Adrenal gland (tissue), 5 donors: Measurements from ENCODE around the gene PLEKHA6.

Experiments
- POLR2A ChIP-seq, 2 donors: fragments of 450-650 bp; IDR thresholded peaks; one replicate each; pipeline ENCODE4 v1.6.1; 2017; ENCODE audit warnings: antibody characterized with exemption in 2 of 2, mild to moderate bottlenecking in 2 of 2, moderate library complexity in 1 of 2
- TF ChIP-seq, protein P1 (sequence below), 6 experiments: fragments of 450-650 bp in 4 of 6; fragments of 200-600 bp in 2 of 6; sonication (generic) in 1 of 6; IDR thresholded peaks; 1 replicate in 5 of 6; 2 replicates in 1 of 6; pipeline versions ENCODE4 v1.5.1 to v1.8.0; 2016 to 2021; ENCODE audit warnings: antibody characterized with exemption in 6 of 6, mild to moderate bottlenecking in 2 of 6, moderate library complexity in 1 of 6
- donor health status: DM: no; HTN: no; CAD: no.

DNA sequence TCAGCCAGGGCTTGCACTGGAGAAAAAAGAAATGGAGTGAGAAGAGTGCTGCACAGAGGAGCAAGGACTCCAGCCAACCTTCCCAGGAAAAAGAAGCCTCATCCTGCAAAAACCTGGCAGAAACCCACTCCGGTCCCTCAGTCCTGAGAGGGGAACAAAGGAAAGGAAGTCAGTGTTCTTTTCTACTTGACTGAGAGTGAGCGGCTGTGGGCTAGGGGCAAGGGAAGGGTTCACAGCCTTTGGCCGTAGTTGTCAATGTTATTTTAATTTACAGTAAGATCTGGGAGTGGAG is 137.0 kb downstream of the PLEKHA6 start:
- TF ChIP-seq, protein P1, sequence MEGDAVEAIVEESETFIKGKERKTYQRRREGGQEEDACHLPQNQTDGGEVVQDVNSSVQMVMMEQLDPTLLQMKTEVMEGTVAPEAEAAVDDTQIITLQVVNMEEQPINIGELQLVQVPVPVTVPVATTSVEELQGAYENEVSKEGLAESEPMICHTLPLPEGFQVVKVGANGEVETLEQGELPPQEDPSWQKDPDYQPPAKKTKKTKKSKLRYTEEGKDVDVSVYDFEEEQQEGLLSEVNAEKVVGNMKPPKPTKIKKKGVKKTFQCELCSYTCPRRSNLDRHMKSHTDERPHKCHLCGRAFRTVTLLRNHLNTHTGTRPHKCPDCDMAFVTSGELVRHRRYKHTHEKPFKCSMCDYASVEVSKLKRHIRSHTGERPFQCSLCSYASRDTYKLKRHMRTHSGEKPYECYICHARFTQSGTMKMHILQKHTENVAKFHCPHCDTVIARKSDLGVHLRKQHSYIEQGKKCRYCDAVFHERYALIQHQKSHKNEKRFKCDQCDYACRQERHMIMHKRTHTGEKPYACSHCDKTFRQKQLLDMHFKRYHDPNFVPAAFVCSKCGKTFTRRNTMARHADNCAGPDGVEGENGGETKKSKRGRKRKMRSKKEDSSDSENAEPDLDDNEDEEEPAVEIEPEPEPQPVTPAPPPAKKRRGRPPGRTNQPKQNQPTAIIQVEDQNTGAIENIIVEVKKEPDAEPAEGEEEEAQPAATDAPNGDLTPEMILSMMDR (IDR thresholded peaks at IDR 0.05) = no peak
- TF ChIP-seq POLR2A (IDR thresholded peaks at IDR 0.05) = no peak
